NCI-H345 (cell line): ENCODE results near the gene HMGN1.

Experiments used
- DNase-seq: peaks from one replicate; lab custom pipeline; 2025; lab: John Stamatoyannopoulos, UW

Gene HMGN1

GRCh38 chr21:39330001-39330400, 18.9 kb downstream of the HMGN1 start:
- no peak for DNase-seq

GRCh38 chr21:39327727-39328126, 21.2 kb downstream of the HMGN1 start:
- no peak for DNase-seq

GRCh38 chr21:39326607-39327307, 22.1 kb downstream of the HMGN1 start:
- DNase-seq: no peak

- no peak for DNase-seq
Measured at GRCh38 chr21:39325458-39325857, 23.4 kb downstream of the HMGN1 start.

GRCh38 chr21:39321424-39321823, 27.5 kb downstream of the HMGN1 start:
- DNase-seq: no peak

- DNase-seq: no peak
Measured at GRCh38 chr21:39319814-39320332, 29.0 kb downstream of the HMGN1 start.

GRCh38 chr21:39319251-39319756, 29.6 kb downstream of the HMGN1 start:
- no peak for DNase-seq

GRCh38 chr21:39318091-39318959, 30.6 kb downstream of the HMGN1 start:
- no peak for DNase-seq

- DNase-seq: no peak
Measured at GRCh38 chr21:39317134-39318090, 31.5 kb downstream of the HMGN1 start.

GRCh38 chr21:39316729-39317128, 32.2 kb downstream of the HMGN1 start:
- no peak for DNase-seq

- no peak for DNase-seq
Measured at GRCh38 chr21:39315603-39316445, 33.1 kb downstream of the HMGN1 start.

- peak; percentile 54 for DNase-seq
Measured at GRCh38 chr21:39314143-39315027, 34.5 kb downstream of the HMGN1 start.

- peak; percentile 97 for DNase-seq
Measured at GRCh38 chr21:39313571-39314142, 35.2 kb downstream of the HMGN1 start, which contains the start of gene BRWD1. Gene BRWD1 (minus strand): TSS chr21:39313632. CDS start chr21:39313491, 141 bp downstream.

- DNase-seq: peak; percentile 63
Measured at GRCh38 chr21:39313042-39313570, 35.8 kb downstream of the HMGN1 start.

GRCh38 chr21:39312112-39313041, 36.5 kb downstream of the HMGN1 start:
- peak; percentile 95 for DNase-seq

- DNase-seq: no peak
Measured at GRCh38 chr21:39311164-39311563, 37.7 kb downstream of the HMGN1 start.

- DNase-seq: no peak
Measured at GRCh38 chr21:39307466-39307865, 41.4 kb downstream of the HMGN1 start.

GRCh38 chr21:39300587-39300986, 48.3 kb downstream of the HMGN1 start:
- DNase-seq: no peak
